Pancreas (tissue), 10 donors: ENCODE results near the gene OR2AJ1. TPM values are rescaled to one million over a fixed set of nuclear protein-coding genes. Genes with fewer than 3 reads are reported as not detected.

Experiments
- ATAC-seq, 4 donors: fragments of 200-7000 bp; cut with Tn5 transposase; one replicate each; pipeline versions ENCODE4 v1.8.0 to v1.9.1; 2020; ENCODE audit warnings: mild to moderate bottlenecking in 4 of 4, moderate library complexity in 4 of 4
- DNase-seq, 6 donors: peaks; one replicate each; pipeline ENCODE4 v3.0.0-alpha.2; 2020
- FAIRE-seq: peaks from 2 replicates; lab custom pipeline; 2012; peaks lifted over from hg19 to GRCh38; lab: Jason Lieb, UNC
- H3K27ac ChIP-seq, 4 donors: fragments of 200-600 bp; sonication (generic); 1 replicate in 3 of 4; 2 replicates in 1 of 4; pipeline versions ENCODE4 v1.5.0 to v1.8.0; 2020
- H3K27me3 ChIP-seq, 4 donors: fragments of 200-600 bp; one replicate each; pipeline ENCODE4 v1.8.0; 2021
- H3K36me3 ChIP-seq, 3 donors: fragments of 200-600 bp; sonication (generic) in 1 of 3; one replicate each; pipeline versions ENCODE4 v1.5.0 to v1.8.0; 2020 to 2021
- H3K4me1 ChIP-seq, 3 donors: fragments of 200-600 bp; one replicate each; pipeline ENCODE4 v1.8.0; 2021
- H3K4me3 ChIP-seq, 4 donors: fragments of 200-600 bp; sonication (generic) in 2 of 4; one replicate each; pipeline versions ENCODE4 v1.5.0 to v1.8.0; 2020 to 2021
- H3K9me3 ChIP-seq, 4 donors: fragments of 200-600 bp; one replicate each; pipeline ENCODE4 v1.8.0; 2021
- WGBS, 2 donors: extraction: QIAGEN DNeasy Blood & Tissue Kit; methylation state at CpG; one replicate each; pipeline ENCODE4 v1.1.7; 2013; 5-methylcytosine and 5-hydroxymethylcytosine counted together
- intact Hi-C, 3 donors: fragments of 100-400 bp; cut with DNase I; formaldehyde crosslinking; loops; one replicate each; pipeline versions ENCODE4 v1.11.1 to v1.14.2; 2022
- polyA plus RNA-seq, 2 donors: library from polyadenylated mRNA; stranded (reverse); fragments of 200-250 nt; gene quantifications; one replicate each; pipeline ENCODE4 v1.2.3, GENCODE V29; 2013
- total RNA-seq, 6 donors: library from RNA; stranded (reverse); fragmentation: NEBNext Ultra II Directional in 4 of 6; extraction: Animal tissue kit (Norgen Biotek cat#: 25700) in 4 of 6; gene quantifications; one replicate each; pipeline versions ENCODE4 v1.2.1 to v1.2.4, GENCODE V29; 2021 to 2023
- TF ChIP-seq, protein P1 (sequence below), 4 donors: fragments of 200-600 bp; sonication (generic) in 3 of 4; IDR thresholded peaks; one replicate each; pipeline versions ENCODE4 v1.5.0 to v1.8.0; 2021; ENCODE audit warnings: antibody characterized with exemption in 4 of 4
- donor health status: healthy with polysubstance abuse.
- donor health status: DM: no; HTN: no; CAD: no; lungs with moderate emphysema.
- donor health status: DM: no; HTN: no; CAD: no.
- donor health status: control.
- donor health status: control.
- donor health status: Bipolar disorder and iron deficiency.
- donor health status: DM: yes; HTN: yes; CAD: no.
- donor health status: DM: no; HTN: no; CAD: no.
- donor health status: DM: no; HTN: no; CAD: no.
- donor health status: DM: yes; HTN: yes; CAD: no.

The OR2AJ1 gene
- total and polyA plus RNA-seq, 8 donors, result not detected

DNA sequence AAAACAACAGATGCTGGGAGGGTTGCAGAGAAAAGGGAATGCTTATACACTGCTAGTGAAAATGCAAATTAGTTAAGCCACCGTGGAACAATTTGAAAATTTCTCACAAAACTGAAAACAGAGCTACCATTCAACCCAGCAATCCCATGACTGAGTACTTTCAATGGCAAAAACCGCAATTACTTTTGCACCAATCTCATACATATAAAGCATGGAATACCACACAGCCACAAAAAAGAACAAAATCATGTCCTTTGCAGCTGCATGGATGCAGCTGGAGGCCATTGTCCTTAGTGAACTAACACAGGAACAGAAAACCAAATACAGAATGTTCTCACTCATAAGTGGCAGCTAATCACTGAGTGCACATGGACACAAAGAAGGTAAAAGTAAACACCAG lies 10.9 kb upstream of the OR2AJ1 start:
- Histone ChIP-seq H3K27me3 (peaks cover 0 to 3% (median 0%) of the 10 kb centered on the region in 4 donors), H3K4me3 (no peak overlapping the region), H3K4me1 (no peaks in the 10 kb centered on the region), H3K27ac (no peak overlapping the region), H3K9me3 (no peaks in the 10 kb centered on the region), H3K36me3 (no peaks in the 10 kb centered on the region)
- WGBS, 2 donors, result 49 to 63% methylated on average over 2 of the region's 2 CpGs
- TF ChIP-seq, protein P1, sequence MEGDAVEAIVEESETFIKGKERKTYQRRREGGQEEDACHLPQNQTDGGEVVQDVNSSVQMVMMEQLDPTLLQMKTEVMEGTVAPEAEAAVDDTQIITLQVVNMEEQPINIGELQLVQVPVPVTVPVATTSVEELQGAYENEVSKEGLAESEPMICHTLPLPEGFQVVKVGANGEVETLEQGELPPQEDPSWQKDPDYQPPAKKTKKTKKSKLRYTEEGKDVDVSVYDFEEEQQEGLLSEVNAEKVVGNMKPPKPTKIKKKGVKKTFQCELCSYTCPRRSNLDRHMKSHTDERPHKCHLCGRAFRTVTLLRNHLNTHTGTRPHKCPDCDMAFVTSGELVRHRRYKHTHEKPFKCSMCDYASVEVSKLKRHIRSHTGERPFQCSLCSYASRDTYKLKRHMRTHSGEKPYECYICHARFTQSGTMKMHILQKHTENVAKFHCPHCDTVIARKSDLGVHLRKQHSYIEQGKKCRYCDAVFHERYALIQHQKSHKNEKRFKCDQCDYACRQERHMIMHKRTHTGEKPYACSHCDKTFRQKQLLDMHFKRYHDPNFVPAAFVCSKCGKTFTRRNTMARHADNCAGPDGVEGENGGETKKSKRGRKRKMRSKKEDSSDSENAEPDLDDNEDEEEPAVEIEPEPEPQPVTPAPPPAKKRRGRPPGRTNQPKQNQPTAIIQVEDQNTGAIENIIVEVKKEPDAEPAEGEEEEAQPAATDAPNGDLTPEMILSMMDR (IDR thresholded peaks at IDR 0.05), result no peak
- intact Hi-C loops, result no loop called here
- FAIRE-seq (no peak), ATAC-seq (no peak), DNase-seq (no peak)

DNA sequence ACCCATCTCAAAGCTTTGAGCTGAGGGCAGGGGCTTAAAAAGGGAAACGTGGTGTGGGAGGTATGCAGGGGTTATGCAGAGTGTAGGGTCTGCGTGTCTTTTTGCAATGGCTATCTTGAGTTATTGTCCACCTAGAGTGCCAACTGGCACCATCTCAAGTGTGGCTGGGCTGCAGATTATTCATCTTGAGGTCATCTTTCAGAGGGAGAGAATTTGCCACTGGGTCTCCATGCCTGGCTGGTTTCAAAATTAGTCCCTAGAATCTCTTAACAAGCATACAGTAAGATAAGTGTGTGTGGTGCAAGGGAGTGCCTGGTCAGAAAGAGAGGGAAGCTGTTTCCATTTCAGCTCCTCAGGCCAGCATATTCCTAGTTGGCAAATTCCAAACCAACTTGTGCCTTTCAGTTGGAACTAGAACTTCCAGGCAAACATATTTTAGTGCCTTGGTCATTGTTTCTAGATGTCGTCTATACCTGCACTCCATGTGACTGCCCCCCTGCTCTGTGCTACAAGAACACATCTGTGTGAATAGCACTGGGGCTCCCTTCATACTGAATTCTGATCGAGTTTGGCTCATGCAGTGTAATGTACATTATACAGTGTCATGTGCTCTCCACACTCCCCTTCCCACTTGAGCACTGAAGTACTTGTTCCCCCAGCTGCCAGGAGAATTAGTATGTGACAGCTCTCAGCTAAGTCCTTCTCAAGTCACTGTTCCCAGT lies 9.6 kb upstream of the OR2AJ1 start:
- no peak for FAIRE-seq
- 31 to 42% methylated on average over 4 of the region's 4 CpGs for WGBS, 2 donors
- no peaks in the 10 kb centered on the region for H3K9me3 ChIP-seq
- no peak overlapping the region for H3K4me3 ChIP-seq
- H3K36me3 ChIP-seq, result no peaks in the 10 kb centered on the region
- no peak overlapping the region for H3K27ac ChIP-seq
- no peak for DNase-seq
- intact Hi-C loops, result no loop called here
- no peaks in the 10 kb centered on the region for H3K4me1 ChIP-seq
- H3K27me3 ChIP-seq, result peaks cover 0 to 3% (median 0%) of the 10 kb centered on the region in 4 donors
- no peak for ATAC-seq
- TF ChIP-seq, protein P1 (IDR thresholded peaks at IDR 0.05), result no peak

DNA sequence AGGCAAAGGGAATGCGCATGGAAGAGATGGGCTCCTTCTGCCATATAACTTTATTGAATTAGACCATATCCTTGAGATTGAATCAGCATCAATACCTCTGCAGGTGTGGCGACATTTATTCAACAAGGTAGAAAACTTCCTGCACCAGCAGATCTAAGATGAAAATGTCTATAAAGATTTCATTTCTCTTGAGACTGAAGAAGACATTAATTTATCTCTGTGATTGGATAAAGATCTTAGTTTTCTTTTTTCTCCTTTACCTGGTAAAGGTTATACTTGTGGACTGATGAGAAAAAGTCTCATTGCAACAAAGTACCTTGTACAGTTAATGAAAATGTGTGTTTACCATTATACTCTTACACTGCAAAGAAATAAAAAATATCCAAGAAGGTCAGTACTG lies 4.7 kb upstream of the OR2AJ1 start, which contains the start of gene OR2T8:
TSS of gene OR2T8 (plus strand) at position 301 of the 400 bp plus-strand sequence. CDS start 766 bp downstream, outside the sequence.
- Histone ChIP-seq H3K27ac (no peak within 1 kb of the TSS), H3K9me3 (no peaks in the 10 kb centered on the region), H3K4me3 (no peak within 1 kb of the TSS), H3K4me1 (no peaks in the 10 kb centered on the region), H3K27me3 (peaks cover 0 to 3% (median 0%) of the 10 kb centered on the region in 4 donors), H3K36me3 (no peaks in the 10 kb centered on the region)
- TF ChIP-seq, protein P1 (IDR thresholded peaks at IDR 0.05), result no peak
- WGBS, 2 donors, result 67 to 68% methylated on average over 2 of the region's 2 CpGs
- ATAC-seq (no peak), DNase-seq (no peak), FAIRE-seq (no peak)
- intact Hi-C loops, result no loop called here

DNA sequence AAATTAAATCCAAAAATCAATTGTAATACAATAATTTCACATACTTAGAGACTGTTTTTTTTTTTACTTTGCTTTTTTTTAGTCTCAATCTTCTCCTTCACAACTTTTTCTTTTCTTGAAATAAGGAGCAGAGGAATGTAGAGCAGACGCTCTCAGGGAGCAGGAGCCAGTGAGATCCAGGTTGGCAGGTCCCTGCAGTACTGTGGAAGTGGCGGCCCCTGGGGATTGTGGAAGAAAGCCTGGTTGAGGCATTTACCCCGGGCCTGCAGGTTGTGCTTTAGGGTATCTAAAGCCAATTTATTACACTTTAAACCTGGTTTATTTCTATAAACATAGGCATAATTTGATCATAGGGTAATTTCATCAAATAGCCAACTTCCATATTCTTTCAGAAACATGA lies 748 bp upstream of the OR2AJ1 start:
- FAIRE-seq (no peak), DNase-seq (no peak), ATAC-seq (no peak)
- Histone ChIP-seq H3K27ac (no peak overlapping the region), H3K4me3 (no peak overlapping the region), H3K9me3 (no peaks in the 10 kb centered on the region), H3K4me1 (no peaks in the 10 kb centered on the region), H3K36me3 (no peaks in the 10 kb centered on the region), H3K27me3 (no peaks in the 10 kb centered on the region)
- TF ChIP-seq, protein P1 (IDR thresholded peaks at IDR 0.05), result no peak
- intact Hi-C loops, result no loop called here
- WGBS, 2 donors, result 38 to 40% methylated on average over 3 of the region's 3 CpGs

DNA sequence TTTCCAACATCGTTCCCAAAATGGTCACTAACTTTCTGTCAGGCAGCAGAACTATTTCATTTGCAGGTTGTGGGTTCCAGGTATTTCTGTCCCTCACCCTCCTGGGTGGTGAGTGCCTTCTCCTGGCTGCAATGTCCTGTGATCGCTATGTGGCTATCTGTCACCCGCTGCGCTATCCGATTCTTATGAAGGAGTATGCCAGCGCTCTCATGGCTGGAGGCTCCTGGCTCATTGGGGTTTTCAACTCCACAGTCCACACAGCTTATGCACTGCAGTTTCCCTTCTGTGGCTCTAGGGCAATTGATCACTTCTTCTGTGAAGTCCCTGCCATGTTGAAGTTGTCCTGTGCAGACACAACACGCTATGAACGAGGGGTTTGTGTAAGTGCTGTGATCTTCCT lies 9.3 kb downstream of the OR2AJ1 start:
- H3K9me3 ChIP-seq, result no peaks in the 10 kb centered on the region
- no peak for ATAC-seq
- H3K27ac ChIP-seq, result no peak overlapping the region
- intact Hi-C loops, result no loop called here
- H3K4me1 ChIP-seq, result no peaks in the 10 kb centered on the region
- no peak for FAIRE-seq
- TF ChIP-seq, protein P1 (IDR thresholded peaks at IDR 0.05), result no peak
- no peak overlapping the region for H3K4me3 ChIP-seq
- 84 to 91% methylated on average over 8 of the region's 8 CpGs for WGBS, 2 donors
- DNase-seq, result no peak
- no peaks in the 10 kb centered on the region for H3K27me3 ChIP-seq
- H3K36me3 ChIP-seq, result no peaks in the 10 kb centered on the region
